ENCODE measurements around the gene NBPF1. TPM values are rescaled to one million over a fixed set of nuclear protein-coding genes. Genes with fewer than 3 reads are reported as not detected.
"Not testable (repeated sequence)": the region's sequence is repeated elsewhere in the genome, so short reads cannot be mapped to it uniquely, and the experiment has no call there.

Gene NBPF1
- total and polyA plus RNA-seq, 9 of the 15 experiments (the other 6 are each of a cell fraction or from before 2014, with no cell fraction given): 5.2 to 42.6 (median 24.1) TPM

DNA sequence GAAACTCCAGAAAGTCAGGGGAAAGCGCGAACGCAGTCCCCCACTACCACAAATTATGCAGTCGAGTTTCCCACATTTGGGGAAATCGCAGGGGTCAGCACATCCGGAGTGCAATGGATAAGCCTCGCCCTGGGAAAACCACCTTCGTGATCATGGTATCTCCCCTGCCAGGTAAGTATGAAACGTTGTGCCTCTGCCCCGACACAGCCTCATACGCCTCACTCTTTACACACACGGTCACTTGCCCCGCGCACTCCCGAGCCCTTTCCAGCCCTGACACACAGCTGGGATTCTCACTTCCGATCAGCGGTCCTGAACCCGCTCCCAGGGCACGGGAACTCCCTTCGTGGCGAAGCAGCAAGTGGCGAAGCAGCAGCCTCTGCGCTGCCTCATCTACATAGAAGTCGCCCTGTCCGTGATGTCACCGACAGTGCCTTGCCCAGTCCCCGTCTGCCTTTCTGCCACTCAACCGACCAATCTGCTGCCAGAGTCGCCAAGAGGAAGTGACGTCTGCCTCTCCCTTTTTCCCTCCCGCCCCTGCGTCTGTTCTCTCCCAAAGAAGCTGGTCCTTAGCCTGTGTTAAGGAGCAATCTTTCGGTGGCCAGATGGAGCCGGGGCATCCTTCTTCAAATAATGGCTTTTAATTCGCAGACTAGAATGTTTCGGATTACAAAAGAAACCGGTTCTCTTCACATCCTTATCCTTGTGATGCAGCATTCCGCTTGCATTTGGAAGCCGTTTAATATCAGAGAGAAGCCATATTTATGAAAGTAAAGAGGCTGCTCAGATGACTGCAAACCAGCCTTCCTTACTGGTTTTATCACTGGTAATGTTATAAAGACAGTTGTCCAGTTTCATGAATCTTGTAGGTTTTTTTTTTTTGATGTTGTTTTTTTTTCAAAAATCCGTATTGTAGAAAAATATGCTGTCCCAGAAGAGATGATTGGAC, 99.0 kb downstream of the NBPF1 start, which contains the start of gene RNU1-1 (continued):
- TF ChIP-seq NR2C2 (CRISPR knock-in tag; IDR thresholded peaks at IDR 0.05): not testable (repeated sequence)
- peak; percentile 52; the same call in 1 of the 2 replicates for TF ChIP-seq NR2C2 (tag; IDR thresholded peaks at IDR 0.05)
- TF ChIP-seq, protein P1, sequence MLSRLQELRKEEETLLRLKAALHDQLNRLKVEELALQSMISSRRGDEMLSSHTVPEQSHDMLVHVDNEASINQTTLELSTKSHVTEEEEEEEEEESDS (CRISPR knock-in tag; IDR thresholded peaks at IDR 0.05): peak; percentile 93
- peak; percentile 85 for TF ChIP-seq GABPA (tag; conservative IDR thresholded peaks at IDR 0.05; ENCODE audit: low read depth)
- TF ChIP-seq C11orf30 (IDR thresholded peaks at IDR 0.05; ENCODE audit: low read depth): 0 out of 2 replicates have a peak, but pooled peaks have one; percentile 4
- peak; percentile 97 for TF ChIP-seq SMAD1 (IDR thresholded peaks at IDR 0.05; ENCODE audit: low read depth, low read length, partially characterized antibody)
- TF ChIP-seq AFF1 (IDR thresholded peaks at IDR 0.05; ENCODE audit: low read depth in 1 of 2, partially characterized antibody in 2 of 2): peak in 1 of 2 experiments; percentile 26
- TF ChIP-seq PHF8 (IDR thresholded peaks at IDR 0.05; ENCODE audit: borderline replicate concordance, low read length): peak; percentile 31; the same call in 1 of the 2 replicates
- TF ChIP-seq, protein P2, sequence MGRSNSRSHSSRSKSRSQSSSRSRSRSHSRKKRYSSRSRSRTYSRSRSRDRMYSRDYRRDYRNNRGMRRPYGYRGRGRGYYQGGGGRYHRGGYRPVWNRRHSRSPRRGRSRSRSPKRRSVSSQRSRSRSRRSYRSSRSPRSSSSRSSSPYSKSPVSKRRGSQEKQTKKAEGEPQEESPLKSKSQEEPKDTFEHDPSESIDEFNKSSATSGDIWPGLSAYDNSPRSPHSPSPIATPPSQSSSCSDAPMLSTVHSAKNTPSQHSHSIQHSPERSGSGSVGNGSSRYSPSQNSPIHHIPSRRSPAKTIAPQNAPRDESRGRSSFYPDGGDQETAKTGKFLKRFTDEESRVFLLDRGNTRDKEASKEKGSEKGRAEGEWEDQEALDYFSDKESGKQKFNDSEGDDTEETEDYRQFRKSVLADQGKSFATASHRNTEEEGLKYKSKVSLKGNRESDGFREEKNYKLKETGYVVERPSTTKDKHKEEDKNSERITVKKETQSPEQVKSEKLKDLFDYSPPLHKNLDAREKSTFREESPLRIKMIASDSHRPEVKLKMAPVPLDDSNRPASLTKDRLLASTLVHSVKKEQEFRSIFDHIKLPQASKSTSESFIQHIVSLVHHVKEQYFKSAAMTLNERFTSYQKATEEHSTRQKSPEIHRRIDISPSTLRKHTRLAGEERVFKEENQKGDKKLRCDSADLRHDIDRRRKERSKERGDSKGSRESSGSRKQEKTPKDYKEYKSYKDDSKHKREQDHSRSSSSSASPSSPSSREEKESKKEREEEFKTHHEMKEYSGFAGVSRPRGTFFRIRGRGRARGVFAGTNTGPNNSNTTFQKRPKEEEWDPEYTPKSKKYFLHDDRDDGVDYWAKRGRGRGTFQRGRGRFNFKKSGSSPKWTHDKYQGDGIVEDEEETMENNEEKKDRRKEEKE (IDR thresholded peaks at IDR 0.05; ENCODE audit: borderline replicate concordance in 1 of 2, control insufficient read depth in 1 of 2, low read depth in 2 of 2, low read length in 1 of 2): 0 out of 4 replicates have a peak, but pooled peaks of 1 of the 2 experiments have one; percentile 72
- TF ChIP-seq FOSL1 (tag; conservative IDR thresholded peaks at IDR 0.05): peak; percentile 38; the same call in 1 of the 2 replicates
- TF ChIP-seq POLR2AphosphoS5 (IDR thresholded peaks at IDR 0.05; ENCODE audit: control insufficient read depth, insufficient read depth, low read depth, low read length): peak; percentile 10; the same call in 1 of the 2 replicates
- TF ChIP-seq SPI1 (IDR thresholded peaks at IDR 0.05; ENCODE audit: borderline replicate concordance, low read depth, low read length): peak; percentile 62; the same call in 1 of the 2 replicates
- 0 out of 2 replicates have a peak, but pooled peaks have one; percentile 1 for TF ChIP-seq HMGXB4 (CRISPR knock-in tag; IDR thresholded peaks at IDR 0.05)
- TF ChIP-seq SP1 (CRISPR knock-in tag; IDR thresholded peaks at IDR 0.05): peak; percentile 51
- TF ChIP-seq PTBP1 (IDR thresholded peaks at IDR 0.05; ENCODE audit: low read depth, low read length): peak; percentile 11; the same call in 1 of the 2 replicates
- TF ChIP-seq TBP (optimal IDR thresholded peaks at IDR 0.05; ENCODE audit: low read depth, low read length): peak; percentile 87
